Sigmoid colon (tissue), 7 donors: ENCODE measurements around the gene ASAP3. TPM values are rescaled to one million over a fixed set of nuclear protein-coding genes. Genes with fewer than 3 reads are reported as not detected.

Experiments used
- DNase-seq: peaks from one replicate; pipeline ENCODE4 v3.0.0-alpha.2; 2019
- H3K27ac ChIP-seq, 4 donors: fragments of 200-600 bp; sonication (generic); one replicate each; pipeline ENCODE4 v1.5.1; 2016 to 2019; ENCODE audit warnings: mild to moderate bottlenecking in 1 of 4
- H3K27me3 ChIP-seq, 3 donors: fragments of 200-600 bp; sonication (generic); one replicate each; pipeline ENCODE4 v1.5.1; 2019; ENCODE audit warnings: mild to moderate bottlenecking in 1 of 3
- H3K36me3 ChIP-seq, 4 donors: fragments of 200-600 bp; sonication (generic); one replicate each; pipeline ENCODE4 v1.5.1; 2016 to 2019
- H3K4me1 ChIP-seq, 4 donors: fragments of 200-600 bp; sonication (generic); one replicate each; pipeline ENCODE4 v1.5.1; 2017 to 2019
- H3K4me3 ChIP-seq, 4 donors: fragments of 200-600 bp; sonication (generic); one replicate each; pipeline ENCODE4 v1.5.1; 2017 to 2019; ENCODE audit warnings: mild to moderate bottlenecking in 2 of 4, moderate library complexity in 1 of 4
- H3K9me3 ChIP-seq, 4 donors: fragments of 200-600 bp in 3 of 4; sonication (generic) in 3 of 4; one replicate each; pipeline versions ENCODE4 v1.5.1 to v1.6.1; 2013 to 2019
- CTCF ChIP-seq, 4 experiments: fragments of 450-650 bp in 3 of 4; fragments of 200-600 bp in 1 of 4; IDR thresholded peaks; one replicate each; pipeline ENCODE4 v1.5.1; 2016 to 2019; ENCODE audit warnings: antibody characterized with exemption in 4 of 4, mild to moderate bottlenecking in 3 of 4, moderate library complexity in 2 of 4
- EP300 ChIP-seq, 4 donors: sonication (generic); formaldehyde crosslinking; IDR thresholded peaks; one replicate each; pipeline ENCODE4 v1.6.1; 2017; ENCODE audit warnings: antibody characterized with exemption in 4 of 4
- POLR2A ChIP-seq, 2 donors: fragments of 450-650 bp; IDR thresholded peaks; one replicate each; pipeline ENCODE4 v1.6.1; 2016; ENCODE audit warnings: antibody characterized with exemption in 2 of 2, mild to moderate bottlenecking in 2 of 2, moderate library complexity in 2 of 2
- POLR2AphosphoS5 ChIP-seq, 4 donors: sonication (generic); formaldehyde crosslinking; IDR thresholded peaks; one replicate each; pipeline ENCODE4 v1.6.1; 2017; ENCODE audit warnings: antibody characterized with exemption in 4 of 4
- WGBS, 2 donors: extraction: QIAGEN DNeasy Blood & Tissue Kit; methylation state at CpG; one replicate each; pipeline ENCODE4 v1.1.7; 2013; 5-methylcytosine and 5-hydroxymethylcytosine counted together
- intact Hi-C: fragments of 100-400 bp; cut with DNase I; formaldehyde crosslinking; loops from one replicate; pipeline ENCODE4 v1.15.1; 2023
- polyA plus RNA-seq, 3 donors: library from polyadenylated mRNA; stranded (reverse); fragments of 200-250 nt; gene quantifications; one replicate each; pipeline ENCODE4 v1.2.3, GENCODE V29; 2013
- total RNA-seq, 4 donors: library from RNA; depleted of rRNA; stranded (reverse); fragments of >200 nt; gene quantifications; one replicate each; pipeline ENCODE4 v1.1.0, GENCODE V29; 2016
- donor health status: healthy with polysubstance abuse.
- donor health status: Bipolar disorder and iron deficiency.
- donor health status: healthy.

ASAP3 gene
- total RNA-seq, result 10 to 100 TPM; 22.5 to 51.0 (median 27.8) TPM
- polyA plus RNA-seq, result 10 to 100 TPM; 20.6 to 22.2 (median 21.0) TPM

GRCh38 chr1:23483321-23484252 is at the start of gene ASAP3:
TSS of gene ASAP3 (minus strand) at chr1:23484179. CDS start at chr1:23484133, 46 bp downstream.
- DNase-seq, result peak; percentile 80

GRCh38 chr1:23533246-23534023 is 49.5 kb upstream of the ASAP3 start:
- intact Hi-C loops, result loop anchor here (5.0 kb wide), 1 partner anchor 51 kb away; the partner anchor contains the start of gene ASAP3
- Histone ChIP-seq H3K4me1 (peaks cover 0 to 20% (median 16%) of the 10 kb centered on the region in 4 donors), H3K4me3 (no peak overlapping the region), H3K27ac (no peak overlapping the region), H3K36me3 (no peaks in the 10 kb centered on the region), H3K27me3 (peaks cover 7 to 17% (median 15%) of the 10 kb centered on the region in 3 donors), H3K9me3 (no peaks in the 10 kb centered on the region)
- 66 to 86% methylated on average over 6 of the region's 6 CpGs for WGBS, 2 donors
- no peak for DNase-seq
- TF ChIP-seq POLR2AphosphoS5 (IDR thresholded peaks at IDR 0.05) (no peak), POLR2A (IDR thresholded peaks at IDR 0.05) (no peak), CTCF (IDR thresholded peaks at IDR 0.05) (no peak), EP300 (IDR thresholded peaks at IDR 0.05) (no peak)

More at GRCh38 chr1:23483321-23484252, at the start of gene ASAP3:
- H3K27me3 ChIP-seq, result no peaks in the 10 kb centered on the region
- TF ChIP-seq POLR2A (IDR thresholded peaks at IDR 0.05), result no peak
- peak; percentile 39 to 71 (median 58) for TF ChIP-seq POLR2AphosphoS5 (IDR thresholded peaks at IDR 0.05)
- peak in 2 of 4 experiments; percentile 10 to 13 for TF ChIP-seq CTCF (IDR thresholded peaks at IDR 0.05)
- no peak for TF ChIP-seq EP300 (IDR thresholded peaks at IDR 0.05)
- intact Hi-C loops, result loop anchor here (2.0 to 5.0 kb wide), 3 partner anchors 49 to 136 kb away; partner anchors contain the start of genes E2F2 and TCEA3
- no peaks in the 10 kb centered on the region for H3K36me3 ChIP-seq
- H3K4me1 ChIP-seq, result peaks cover 0 to 29% (median 17%) of the 10 kb centered on the region in 4 donors
- peak within 1 kb of the TSS; percentile 67 to 98 (median 94) for H3K4me3 ChIP-seq
- no peaks in the 10 kb centered on the region for H3K9me3 ChIP-seq
- H3K27ac ChIP-seq, result peak within 1 kb of the TSS; percentile 88 to 98 (median 94)
- WGBS, 2 donors, result 0 to 2% methylated on average over 84 of the region's 84 CpGs

- 40 to 41% methylated on average over 5 of the region's 5 CpGs for WGBS, 2 donors
- Histone ChIP-seq H3K27me3 (peaks cover 7 to 31% (median 17%) of the 10 kb centered on the region in 3 donors), H3K27ac (peak overlapping the region; percentile 61 to 65 (median 62)), H3K9me3 (no peaks in the 10 kb centered on the region), H3K4me3 (peak overlapping the region in 3 of 4 donors; percentile 46 to 58 (median 58)), H3K36me3 (no peaks in the 10 kb centered on the region), H3K4me1 (peaks cover 0 to 23% (median 19%) of the 10 kb centered on the region in 4 donors)
- no peak for DNase-seq
- intact Hi-C loops, result loop anchor here (5.0 kb wide), 1 partner anchor 49 kb away; the partner anchor contains the start of gene ASAP3
- no peak for TF ChIP-seq CTCF (IDR thresholded peaks at IDR 0.05)
- TF ChIP-seq EP300 (IDR thresholded peaks at IDR 0.05), result no peak
- TF ChIP-seq POLR2AphosphoS5 (IDR thresholded peaks at IDR 0.05), result no peak
- TF ChIP-seq POLR2A (IDR thresholded peaks at IDR 0.05), result no peak
Observed at GRCh38 chr1:23531562-23532094, 47.6 kb upstream of the ASAP3 start.
